SU-DHL-6 (cell line): ENCODE results near the gene SLC12A1.

Experiments
- H2AFZ ChIP-seq: fragments of 200-600 bp; sonication (generic); 2 replicates; pipeline ENCODE4 v1.6.1; 2014; ENCODE audit warnings: low read depth, mild to moderate bottlenecking, moderate library complexity, mixed read lengths, antibody characterized with exemption, low read length; ENCODE audit not compliant: severe bottlenecking
- H3F3A ChIP-seq: fragments of 200-600 bp; shearing (Covaris generic); 2 replicates; pipeline ENCODE4 v1.6.0; 2016; ENCODE audit warnings: antibody characterized with exemption, mild to moderate bottlenecking; ENCODE audit not compliant: insufficient read depth
- H3K27ac ChIP-seq: fragments of 200-600 bp; sonication (generic); 2 replicates; pipeline ENCODE4 v1.5.1; 2016; ENCODE audit warnings: low read depth, mild to moderate bottlenecking, low read length, moderate library complexity, mixed read lengths
- H3K27me3 ChIP-seq: fragments of 200-600 bp; sonication (generic), shearing (Covaris generic); 2 replicates; pipeline ENCODE4 v1.6.0; 2014; ENCODE audit warnings: mild to moderate bottlenecking, low read length
- H3K36me3 ChIP-seq: fragments of 200-600 bp; sonication (generic); 2 replicates; pipeline ENCODE4 v1.6.1; 2014; ENCODE audit warnings: mild to moderate bottlenecking, low read length, mixed read lengths
- H3K4me2 ChIP-seq: fragments of 300-600, 200-600 bp; shearing (Covaris generic), sonication (generic); 2 replicates; pipeline ENCODE4 v1.6.0; 2014; ENCODE audit warnings: low read length, low read depth, mild to moderate bottlenecking; ENCODE audit not compliant: poor library complexity, severe bottlenecking
- H3K4me3 ChIP-seq: fragments of 200-600 bp; sonication (generic); 2 replicates; pipeline ENCODE4 v1.5.1; 2014; ENCODE audit warnings: antibody characterized with exemption, low read length, mild to moderate bottlenecking, mixed read lengths; ENCODE audit not compliant: insufficient read depth, poor library complexity, severe bottlenecking
- H3K79me2 ChIP-seq: fragments of 200-600 bp; sonication (generic); 2 replicates; pipeline ENCODE4 v1.6.1; 2014; ENCODE audit warnings: mild to moderate bottlenecking, low read length, moderate library complexity; ENCODE audit not compliant: insufficient read depth
- H3K9ac ChIP-seq: fragments of 200-600 bp; sonication (generic); 2 replicates; pipeline ENCODE4 v1.7.0; 2014; ENCODE audit warnings: mild to moderate bottlenecking, low read length
- H3K9me2 ChIP-seq: fragments of 200-600 bp; sonication (generic); replicated peaks from 2 replicates; pipeline ENCODE4 v1.6.1; 2014; ENCODE audit warnings: low read length; ENCODE audit not compliant: insufficient read depth
- H3K9me3 ChIP-seq: fragments of 200-600 bp; sonication (generic); 2 replicates; pipeline ENCODE4 v1.6.1; 2014; ENCODE audit warnings: low read length, mixed read lengths; ENCODE audit not compliant: insufficient read depth
- H4K20me1 ChIP-seq: fragments of 200-600 bp; sonication (generic); 2 replicates; pipeline ENCODE4 v1.6.1; 2014; ENCODE audit warnings: low read depth, mild to moderate bottlenecking, antibody characterized with exemption, low read length, moderate library complexity, mixed read lengths
- EZH2phosphoT487 ChIP-seq: fragments of 200-600 bp; sonication (generic), shearing (Covaris generic); conservative IDR thresholded peaks from 2 replicates; pipeline ENCODE4 v1.6.1; 2018; ENCODE audit warnings: mild to moderate bottlenecking, antibody characterized with exemption, low read length, moderate library complexity, mixed read lengths
- TF ChIP-seq, protein P1 (sequence below): fragments of 200-600 bp; sonication (generic); IDR thresholded peaks from one replicate; pipeline ENCODE4 v1.5.1; 2017; ENCODE audit warnings: antibody characterized with exemption, mild to moderate bottlenecking, low read length, moderate library complexity; ENCODE audit not compliant: insufficient read depth, poor library complexity, severe bottlenecking

The SLC12A1 gene

DNA sequence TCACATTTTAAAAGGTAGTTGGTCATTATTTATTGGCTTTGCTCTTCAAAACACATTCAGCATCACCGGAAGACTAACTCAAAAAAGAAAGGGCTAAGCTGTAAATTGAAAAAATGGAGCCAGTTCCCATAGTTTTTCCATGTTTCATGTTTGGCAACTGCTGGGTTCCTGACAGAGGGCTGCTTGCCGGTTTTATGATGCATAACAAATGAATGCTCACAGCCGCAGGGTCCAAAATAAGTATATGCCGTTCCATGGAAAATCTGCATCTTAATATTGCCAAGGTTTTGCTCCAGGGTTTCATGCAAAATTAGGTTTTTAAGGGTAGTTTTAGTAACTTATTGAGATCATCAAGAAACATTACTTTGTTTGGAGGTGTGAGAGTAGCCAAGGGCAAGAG lies 15.8 kb downstream of the SLC12A1 start:
- Histone ChIP-seq H3K79me2 (no peaks in the 10 kb centered on the region), H3K27me3 (no peaks in the 10 kb centered on the region), H3K4me2 (no peak overlapping the region), H3F3A (no peaks in the 10 kb centered on the region), H3K9me2 (no peaks in the 10 kb centered on the region), H3K9ac (no peak overlapping the region), H3K36me3 (no peaks in the 10 kb centered on the region), H3K4me3 (no peak overlapping the region), H2AFZ (no peak overlapping the region), H3K27ac (no peak overlapping the region), H3K9me3 (no peaks in the 10 kb centered on the region), H4K20me1 (no peaks in the 10 kb centered on the region)
- TF ChIP-seq, protein P1, sequence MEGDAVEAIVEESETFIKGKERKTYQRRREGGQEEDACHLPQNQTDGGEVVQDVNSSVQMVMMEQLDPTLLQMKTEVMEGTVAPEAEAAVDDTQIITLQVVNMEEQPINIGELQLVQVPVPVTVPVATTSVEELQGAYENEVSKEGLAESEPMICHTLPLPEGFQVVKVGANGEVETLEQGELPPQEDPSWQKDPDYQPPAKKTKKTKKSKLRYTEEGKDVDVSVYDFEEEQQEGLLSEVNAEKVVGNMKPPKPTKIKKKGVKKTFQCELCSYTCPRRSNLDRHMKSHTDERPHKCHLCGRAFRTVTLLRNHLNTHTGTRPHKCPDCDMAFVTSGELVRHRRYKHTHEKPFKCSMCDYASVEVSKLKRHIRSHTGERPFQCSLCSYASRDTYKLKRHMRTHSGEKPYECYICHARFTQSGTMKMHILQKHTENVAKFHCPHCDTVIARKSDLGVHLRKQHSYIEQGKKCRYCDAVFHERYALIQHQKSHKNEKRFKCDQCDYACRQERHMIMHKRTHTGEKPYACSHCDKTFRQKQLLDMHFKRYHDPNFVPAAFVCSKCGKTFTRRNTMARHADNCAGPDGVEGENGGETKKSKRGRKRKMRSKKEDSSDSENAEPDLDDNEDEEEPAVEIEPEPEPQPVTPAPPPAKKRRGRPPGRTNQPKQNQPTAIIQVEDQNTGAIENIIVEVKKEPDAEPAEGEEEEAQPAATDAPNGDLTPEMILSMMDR: no peak
- TF ChIP-seq EZH2phosphoT487: no peak

DNA sequence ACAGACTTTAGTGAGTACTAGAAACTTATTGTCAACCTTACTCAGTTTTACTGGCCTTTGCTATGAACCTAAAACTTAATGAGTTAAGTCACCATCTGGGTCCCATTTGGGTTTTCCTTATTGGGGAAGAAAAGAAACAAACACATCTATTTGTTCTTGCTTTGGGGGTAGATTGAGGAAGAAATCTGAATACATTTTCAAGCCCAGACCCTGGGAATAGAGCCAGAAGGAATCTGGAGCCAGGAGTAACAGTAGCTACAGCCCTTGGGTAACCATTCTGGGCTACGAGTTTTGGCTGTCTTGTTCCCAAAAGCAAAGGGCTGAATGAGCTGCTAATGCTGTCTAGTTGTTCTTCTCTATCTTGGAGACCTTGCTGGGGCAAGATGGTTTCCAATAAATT lies 16.5 kb downstream of the SLC12A1 start:
- Histone ChIP-seq H2AFZ (no peak overlapping the region), H3K9me2 (no peaks in the 10 kb centered on the region), H3K79me2 (no peaks in the 10 kb centered on the region), H3F3A (no peaks in the 10 kb centered on the region), H4K20me1 (no peaks in the 10 kb centered on the region), H3K4me2 (no peak overlapping the region), H3K9ac (no peak overlapping the region), H3K36me3 (no peaks in the 10 kb centered on the region), H3K4me3 (no peak overlapping the region), H3K9me3 (no peaks in the 10 kb centered on the region), H3K27me3 (no peaks in the 10 kb centered on the region), H3K27ac (no peak overlapping the region)
- no peak for TF ChIP-seq EZH2phosphoT487
- TF ChIP-seq, protein P1: no peak

DNA sequence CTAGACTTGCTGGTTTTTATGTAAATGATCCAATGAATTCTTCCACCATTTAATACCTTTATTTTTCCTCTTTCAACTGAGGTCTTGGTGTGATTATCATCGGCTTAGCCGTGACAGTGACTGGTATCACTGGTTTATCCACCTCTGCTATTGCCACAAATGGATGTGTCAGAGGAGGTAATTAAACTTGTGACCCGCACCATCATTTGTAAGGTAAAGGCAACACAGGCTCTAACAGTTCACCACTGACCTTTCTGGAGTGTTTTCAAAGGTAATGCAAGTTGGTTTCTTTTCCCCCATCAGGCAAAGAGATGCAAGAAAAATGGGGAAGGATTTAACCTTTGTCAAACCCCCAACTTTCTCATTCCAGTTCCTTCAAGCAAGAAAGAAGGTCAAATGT lies 19.7 kb downstream of the SLC12A1 start:
- no peaks in the 10 kb centered on the region for H3K9me3 ChIP-seq
- H3F3A ChIP-seq: no peaks in the 10 kb centered on the region
- no peak overlapping the region for H3K4me3 ChIP-seq
- H3K27me3 ChIP-seq: no peaks in the 10 kb centered on the region
- no peak overlapping the region for H3K9ac ChIP-seq
- no peak overlapping the region for H3K4me2 ChIP-seq
- H3K36me3 ChIP-seq: no peaks in the 10 kb centered on the region
- H3K27ac ChIP-seq: no peak overlapping the region
- no peaks in the 10 kb centered on the region for H3K79me2 ChIP-seq
- TF ChIP-seq, protein P1: no peak
- TF ChIP-seq EZH2phosphoT487: no peak
- no peaks in the 10 kb centered on the region for H4K20me1 ChIP-seq
- H3K9me2 ChIP-seq: no peaks in the 10 kb centered on the region
- H2AFZ ChIP-seq: no peak overlapping the region

DNA sequence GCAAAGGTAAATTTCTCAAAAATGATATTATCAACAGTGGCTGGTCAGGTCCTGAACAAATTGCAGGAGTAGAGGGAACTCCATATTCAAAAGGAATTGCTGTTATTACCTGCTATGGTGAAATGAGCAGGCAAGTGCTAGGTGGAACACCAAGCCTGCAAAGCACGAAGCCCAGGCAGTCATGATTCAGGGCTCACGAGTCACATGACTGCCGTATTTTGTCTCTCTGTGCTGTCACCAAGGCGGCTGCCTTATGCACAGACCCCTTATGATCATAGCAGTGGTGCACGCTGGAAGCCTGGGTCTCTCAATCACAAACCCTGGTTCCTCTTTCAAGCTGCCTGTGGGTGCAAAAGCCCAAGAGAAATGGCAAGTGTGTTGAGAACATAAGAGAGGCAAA lies 24.4 kb downstream of the SLC12A1 start:
- Histone ChIP-seq H4K20me1 (no peaks in the 10 kb centered on the region), H3K9me2 (no peaks in the 10 kb centered on the region), H3K27me3 (no peaks in the 10 kb centered on the region), H3K4me2 (no peak overlapping the region), H3K4me3 (no peak overlapping the region), H3K27ac (no peak overlapping the region), H2AFZ (no peak overlapping the region), H3K9me3 (no peaks in the 10 kb centered on the region), H3K79me2 (no peaks in the 10 kb centered on the region), H3F3A (no peaks in the 10 kb centered on the region), H3K9ac (no peak overlapping the region), H3K36me3 (no peaks in the 10 kb centered on the region)
- no peak for TF ChIP-seq EZH2phosphoT487
- TF ChIP-seq, protein P1: no peak
